LNCAP (cell line): ENCODE measurements around the gene PJA1.

Source experiments
- TF ChIP-seq, protein P1 (sequence below): fragments of 450-650 bp; IDR thresholded peaks from 2 replicates; pipeline ENCODE4 v1.5.1; 2017; ENCODE audit warnings: mild to moderate bottlenecking

The PJA1 gene

DNA sequence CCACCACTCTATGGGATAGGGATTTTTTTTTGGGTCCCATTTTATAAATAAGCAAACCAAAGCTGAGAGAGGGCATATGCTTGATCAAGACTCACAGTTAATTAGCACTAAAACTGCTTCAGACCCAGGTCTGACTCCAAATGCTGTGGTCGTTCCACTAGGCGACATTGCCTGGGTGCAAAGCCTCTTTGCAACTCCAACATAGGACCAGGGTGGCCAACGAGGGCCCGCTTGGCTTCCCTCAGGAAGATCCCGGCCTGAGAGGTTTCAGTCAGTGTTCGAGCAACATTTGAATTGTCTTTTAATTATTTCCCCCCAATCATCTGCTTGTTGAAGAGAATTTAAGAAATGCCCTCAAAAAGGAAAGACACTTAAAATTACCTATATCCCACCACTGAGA, 11.2 kb downstream of the PJA1 start:
- TF ChIP-seq, protein P1, sequence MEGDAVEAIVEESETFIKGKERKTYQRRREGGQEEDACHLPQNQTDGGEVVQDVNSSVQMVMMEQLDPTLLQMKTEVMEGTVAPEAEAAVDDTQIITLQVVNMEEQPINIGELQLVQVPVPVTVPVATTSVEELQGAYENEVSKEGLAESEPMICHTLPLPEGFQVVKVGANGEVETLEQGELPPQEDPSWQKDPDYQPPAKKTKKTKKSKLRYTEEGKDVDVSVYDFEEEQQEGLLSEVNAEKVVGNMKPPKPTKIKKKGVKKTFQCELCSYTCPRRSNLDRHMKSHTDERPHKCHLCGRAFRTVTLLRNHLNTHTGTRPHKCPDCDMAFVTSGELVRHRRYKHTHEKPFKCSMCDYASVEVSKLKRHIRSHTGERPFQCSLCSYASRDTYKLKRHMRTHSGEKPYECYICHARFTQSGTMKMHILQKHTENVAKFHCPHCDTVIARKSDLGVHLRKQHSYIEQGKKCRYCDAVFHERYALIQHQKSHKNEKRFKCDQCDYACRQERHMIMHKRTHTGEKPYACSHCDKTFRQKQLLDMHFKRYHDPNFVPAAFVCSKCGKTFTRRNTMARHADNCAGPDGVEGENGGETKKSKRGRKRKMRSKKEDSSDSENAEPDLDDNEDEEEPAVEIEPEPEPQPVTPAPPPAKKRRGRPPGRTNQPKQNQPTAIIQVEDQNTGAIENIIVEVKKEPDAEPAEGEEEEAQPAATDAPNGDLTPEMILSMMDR, result no peak

DNA sequence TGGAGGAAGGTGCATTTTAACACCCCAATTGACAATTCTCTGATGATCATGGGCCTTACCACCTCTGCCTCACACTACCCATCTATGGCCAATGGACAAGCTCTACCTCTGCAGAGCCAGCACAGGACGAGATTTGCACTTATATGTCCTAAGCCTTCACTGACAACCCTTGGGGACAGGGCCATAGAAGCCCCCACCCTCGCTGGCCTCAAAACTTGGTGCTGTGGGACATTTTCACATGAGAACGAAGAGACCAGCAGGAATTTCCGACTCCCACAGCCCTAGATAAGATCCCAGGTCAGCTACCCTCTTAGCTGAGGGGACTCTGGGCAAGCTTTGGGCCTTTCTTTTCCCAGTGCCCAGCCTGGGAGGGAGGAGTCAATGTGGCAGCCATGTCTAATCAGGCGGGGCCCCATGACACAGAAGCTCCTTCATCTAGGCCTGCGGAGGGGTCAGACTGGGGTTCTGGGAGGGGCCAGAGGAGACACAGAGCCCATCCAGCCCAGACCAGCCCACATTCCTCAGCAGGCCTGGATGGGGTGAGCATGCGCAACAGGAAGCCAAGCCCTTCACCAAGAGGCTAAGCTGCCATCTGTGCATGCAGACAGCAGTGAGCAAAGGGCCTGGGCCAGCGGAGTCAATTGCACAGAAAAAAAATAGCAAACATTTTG, 12.1 kb downstream of the PJA1 start:
- TF ChIP-seq, protein P1, result no peak

DNA sequence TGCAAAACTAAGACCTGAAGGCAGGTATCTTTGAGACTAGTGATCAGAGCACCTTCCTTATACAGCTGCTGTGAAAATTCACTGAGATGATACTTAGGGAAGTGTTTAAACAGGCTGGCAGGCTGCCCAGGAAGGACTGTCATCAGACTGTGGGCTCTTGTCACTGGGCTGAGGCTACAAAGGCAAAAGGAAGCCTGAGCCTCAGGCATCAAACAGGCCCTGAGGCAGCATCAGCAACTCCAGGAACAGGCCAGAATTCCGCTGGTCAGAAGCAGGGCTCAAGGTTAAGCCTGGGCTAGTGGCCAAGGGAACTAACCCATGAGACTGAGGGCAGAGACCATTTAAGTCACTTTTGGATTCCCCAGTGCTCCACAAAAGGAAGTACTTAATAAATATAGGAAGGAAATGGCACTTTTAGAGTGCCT, 12.8 kb downstream of the PJA1 start:
- TF ChIP-seq, protein P1, result no peak

DNA sequence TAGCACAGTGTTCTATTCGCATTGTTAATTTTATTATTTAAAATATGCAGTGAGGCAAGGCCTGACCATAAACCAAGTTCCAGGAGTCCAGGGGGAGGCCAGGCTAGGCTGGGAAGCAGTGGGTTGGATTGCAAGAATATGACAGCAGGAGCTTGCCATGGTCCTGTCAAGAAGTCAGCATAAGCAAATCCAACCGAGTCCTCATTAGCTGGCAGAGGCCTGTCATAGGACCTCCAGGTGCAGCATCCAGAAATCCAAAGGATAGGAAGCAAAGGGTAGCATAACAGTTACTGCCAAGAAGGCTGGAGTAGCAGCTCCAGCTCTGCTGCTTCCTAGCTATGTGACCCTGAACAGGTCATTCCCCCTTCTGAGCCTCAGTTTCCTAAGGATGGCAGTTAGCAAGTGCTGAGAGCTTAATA, 13.4 kb downstream of the PJA1 start:
- TF ChIP-seq, protein P1, result no peak

DNA sequence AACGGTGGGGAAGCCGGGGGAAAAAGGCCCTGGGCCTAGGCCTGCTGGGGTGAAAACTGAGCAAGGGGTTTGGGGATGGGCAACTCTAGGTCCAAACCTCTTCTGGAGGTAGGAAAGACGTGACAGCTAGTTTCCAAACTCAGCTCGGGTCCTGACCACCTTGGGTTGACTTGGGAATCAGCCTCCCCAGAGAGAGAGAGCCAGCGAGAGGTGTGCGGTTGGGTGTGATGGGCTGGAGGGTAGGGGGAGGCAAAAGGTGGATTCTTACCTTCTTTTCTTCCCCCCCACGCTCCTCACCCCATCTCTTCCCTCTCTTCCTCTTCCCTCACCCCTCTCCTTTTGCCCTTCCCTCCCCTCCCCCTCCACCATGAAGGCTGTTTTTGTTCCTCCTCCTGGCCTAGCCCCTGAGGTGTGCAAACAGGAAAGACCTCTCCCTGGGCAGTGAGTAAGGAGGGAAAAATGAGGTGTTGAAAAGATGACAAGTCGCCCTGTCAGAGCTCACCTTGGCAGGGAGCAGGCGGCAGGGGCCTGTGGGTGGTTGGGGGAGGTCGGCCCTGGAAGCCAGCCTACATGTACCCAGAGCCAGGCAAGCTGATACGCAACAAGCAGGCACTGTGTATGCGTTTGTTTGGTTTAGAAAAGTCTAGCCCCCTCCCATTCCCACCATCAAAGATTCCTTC, 14.8 kb downstream of the PJA1 start:
- TF ChIP-seq, protein P1, result no peak

DNA sequence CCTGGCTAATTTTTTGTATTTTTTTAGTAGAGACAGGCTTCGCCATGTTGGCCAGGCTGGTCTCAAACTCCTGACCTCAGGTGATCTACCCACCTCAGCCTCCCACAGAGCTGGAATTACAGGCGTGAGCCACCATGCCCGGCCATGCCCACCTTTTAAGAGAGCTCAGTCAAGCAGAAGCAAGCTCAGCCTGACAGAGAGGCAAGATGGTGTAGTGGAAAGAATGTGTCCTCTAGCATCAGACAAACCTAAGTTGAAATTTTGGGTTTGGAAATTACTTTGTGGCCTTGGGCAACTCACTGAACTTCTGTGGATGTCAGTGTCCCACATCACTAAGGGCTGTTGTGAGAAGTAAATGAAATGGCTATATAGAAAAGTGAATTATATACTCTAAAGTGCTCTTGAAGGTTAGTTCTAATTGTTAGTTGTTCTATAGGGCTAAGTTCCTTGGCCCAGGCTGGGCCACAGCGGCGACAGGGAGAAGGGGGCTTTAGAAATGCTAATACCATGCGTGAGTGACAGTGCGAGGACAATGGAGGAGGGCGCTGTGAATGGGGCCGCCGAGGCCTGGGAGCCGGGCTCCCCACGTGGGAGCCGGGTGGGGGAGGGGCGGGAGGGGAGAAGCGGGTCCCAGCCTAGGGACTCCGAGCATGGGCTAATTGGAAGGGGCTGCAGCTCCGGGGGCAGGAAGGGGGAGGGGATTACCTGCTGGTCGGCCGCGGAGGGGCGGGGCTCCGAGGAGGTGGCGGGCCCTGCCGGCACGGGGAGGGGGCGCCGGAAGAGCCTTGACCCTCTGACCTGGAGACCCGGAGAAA, 15.6 kb downstream of the PJA1 start:
- TF ChIP-seq, protein P1, result no peak

DNA sequence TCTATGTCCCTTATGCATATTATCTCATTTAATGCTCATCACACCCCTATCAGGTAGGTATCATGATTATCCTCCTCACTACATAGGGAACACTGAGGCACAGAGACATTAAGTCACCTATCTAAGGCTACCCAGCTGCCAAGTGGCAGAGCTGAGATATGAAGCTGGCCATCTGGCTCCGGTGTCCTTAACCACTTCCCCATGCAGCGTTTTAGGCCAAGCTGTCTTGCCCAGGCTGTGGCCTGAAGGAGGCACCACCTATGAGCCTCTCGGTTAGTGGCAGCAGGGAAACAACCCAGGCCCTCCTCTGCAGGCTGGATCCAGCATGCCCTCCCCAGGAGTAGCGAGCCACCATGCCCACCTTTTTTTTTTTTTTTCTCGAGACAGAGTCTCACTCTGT, 16.3 kb downstream of the PJA1 start:
- TF ChIP-seq, protein P1, result no peak
